OCI-LY3 (cell line): ENCODE data around the gene ZEB2.

Experiments used
- EZH2phosphoT487 ChIP-seq: fragments of 200-600 bp; shearing (Covaris generic); IDR thresholded peaks from 2 replicates; pipeline ENCODE4 v1.6.1; 2018; ENCODE audit warnings: antibody characterized with exemption, mixed run types, low read depth
- TF ChIP-seq, protein P1 (sequence below): fragments of 200-600, 300-600 bp; sonication (generic); IDR thresholded peaks from 2 replicates; pipeline ENCODE4 v1.5.1; 2014; ENCODE audit warnings: antibody characterized with exemption, low read length, low read depth

DNA sequence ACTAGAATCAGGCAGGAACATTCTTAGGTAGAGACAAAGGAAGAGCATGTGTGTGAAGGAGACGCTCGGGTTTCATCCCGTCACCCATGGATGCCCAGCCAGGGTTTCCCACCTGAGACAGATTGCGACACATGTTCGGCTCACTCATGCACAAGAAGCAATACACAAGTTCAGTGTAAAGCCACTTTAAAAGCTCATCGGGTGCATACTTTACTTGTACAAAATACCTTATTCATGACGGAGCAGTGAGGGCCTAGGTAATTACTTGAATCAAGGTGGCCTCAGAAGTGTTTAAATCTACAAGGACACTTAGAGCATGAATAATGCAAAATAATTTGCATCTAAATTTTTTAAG, 42.0 kb downstream of the ZEB2 start:
- TF ChIP-seq, protein P1, sequence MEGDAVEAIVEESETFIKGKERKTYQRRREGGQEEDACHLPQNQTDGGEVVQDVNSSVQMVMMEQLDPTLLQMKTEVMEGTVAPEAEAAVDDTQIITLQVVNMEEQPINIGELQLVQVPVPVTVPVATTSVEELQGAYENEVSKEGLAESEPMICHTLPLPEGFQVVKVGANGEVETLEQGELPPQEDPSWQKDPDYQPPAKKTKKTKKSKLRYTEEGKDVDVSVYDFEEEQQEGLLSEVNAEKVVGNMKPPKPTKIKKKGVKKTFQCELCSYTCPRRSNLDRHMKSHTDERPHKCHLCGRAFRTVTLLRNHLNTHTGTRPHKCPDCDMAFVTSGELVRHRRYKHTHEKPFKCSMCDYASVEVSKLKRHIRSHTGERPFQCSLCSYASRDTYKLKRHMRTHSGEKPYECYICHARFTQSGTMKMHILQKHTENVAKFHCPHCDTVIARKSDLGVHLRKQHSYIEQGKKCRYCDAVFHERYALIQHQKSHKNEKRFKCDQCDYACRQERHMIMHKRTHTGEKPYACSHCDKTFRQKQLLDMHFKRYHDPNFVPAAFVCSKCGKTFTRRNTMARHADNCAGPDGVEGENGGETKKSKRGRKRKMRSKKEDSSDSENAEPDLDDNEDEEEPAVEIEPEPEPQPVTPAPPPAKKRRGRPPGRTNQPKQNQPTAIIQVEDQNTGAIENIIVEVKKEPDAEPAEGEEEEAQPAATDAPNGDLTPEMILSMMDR, result no peak
- no peak for TF ChIP-seq EZH2phosphoT487
